HG03565 (cell line): ENCODE results near the gene PTPRT.
"Not testable (repeated sequence)": the region's sequence is repeated elsewhere in the genome, so short reads cannot be mapped to it uniquely, and the experiment has no call there.

Experiments used
- ATAC-seq: cut with Tn5 transposase; IDR thresholded peaks from one replicate; pipeline ENCODE4 v1.9.1; 2021; ENCODE audit warnings: mild to moderate bottlenecking, moderate library complexity; ENCODE audit not compliant: unreplicated experiment

The PTPRT gene

DNA sequence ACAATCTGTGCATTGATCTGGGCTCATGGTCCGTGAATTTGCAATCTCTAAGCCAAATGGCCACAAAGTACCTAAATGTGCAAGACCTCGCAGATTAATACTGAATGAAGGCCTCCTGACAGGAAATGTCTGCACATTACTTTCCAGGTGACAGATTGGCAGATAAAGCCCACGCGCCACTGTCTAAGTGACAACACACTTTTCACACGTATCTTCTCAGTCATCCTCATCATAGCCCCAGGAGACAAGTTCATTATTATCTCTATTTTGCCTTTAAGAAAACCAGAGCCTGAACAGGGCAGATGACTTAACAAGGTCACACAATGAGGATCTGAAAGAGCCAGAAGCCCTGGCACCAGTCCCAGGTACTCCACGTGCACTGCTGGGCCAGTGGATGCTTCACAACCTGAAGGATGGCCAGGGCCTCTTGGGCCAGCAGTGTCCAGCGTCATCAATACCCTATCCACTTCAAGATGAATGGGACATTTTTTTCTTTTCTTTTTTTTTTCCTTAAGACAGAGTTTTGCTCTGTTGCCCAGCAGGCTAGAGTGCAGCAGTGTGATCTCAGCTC is 266.3 kb downstream of the PTPRT start:
- ATAC-seq: no peak

- ATAC-seq: no peak
Observed at GRCh38 chr20:42920776-42921175, 268.9 kb downstream of the PTPRT start.

- ATAC-seq: no peak
Observed at GRCh38 chr20:42919316-42919715, 270.4 kb downstream of the PTPRT start.

GRCh38 chr20:42915081-42915480 is 274.6 kb downstream of the PTPRT start:
- no peak for ATAC-seq

DNA sequence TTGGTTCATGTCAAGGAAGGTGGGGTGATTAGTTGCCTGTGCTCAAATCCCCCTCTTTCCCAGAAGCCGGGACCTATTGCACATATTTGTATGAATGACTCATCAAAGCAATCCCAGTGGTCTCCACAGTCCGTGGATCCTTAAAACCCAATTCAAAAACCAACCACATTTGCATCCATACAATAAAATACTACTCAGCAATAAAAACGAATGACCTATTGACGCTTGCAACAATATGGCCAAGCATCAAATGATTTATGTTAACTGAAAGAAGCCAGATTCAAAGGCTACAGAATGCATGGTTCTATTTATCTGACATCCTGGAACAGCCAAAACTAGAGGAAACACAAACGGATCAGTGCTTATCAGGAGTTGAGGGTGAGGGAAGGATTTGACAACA is 275.4 kb downstream of the PTPRT start:
- ATAC-seq: no peak

DNA sequence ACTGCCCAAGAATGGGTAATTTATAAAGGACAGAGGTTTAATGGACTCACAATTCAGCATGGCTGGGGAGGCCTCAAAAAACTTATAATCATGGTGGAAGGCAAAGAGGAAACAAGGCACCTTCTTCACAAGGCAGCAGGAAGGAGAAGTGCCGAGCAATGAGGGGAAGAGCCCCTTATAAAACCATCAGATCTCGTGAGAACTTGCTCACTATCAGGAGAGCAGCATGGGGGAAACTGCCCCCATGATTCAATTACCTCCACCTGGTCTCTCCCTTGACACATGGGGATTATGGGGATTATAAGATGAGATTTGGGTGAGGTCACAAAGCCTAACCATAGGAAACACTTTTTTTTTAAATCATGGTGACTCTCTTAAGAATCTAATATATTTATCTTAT is 278.9 kb downstream of the PTPRT start:
- not testable (repeated sequence) for ATAC-seq

DNA sequence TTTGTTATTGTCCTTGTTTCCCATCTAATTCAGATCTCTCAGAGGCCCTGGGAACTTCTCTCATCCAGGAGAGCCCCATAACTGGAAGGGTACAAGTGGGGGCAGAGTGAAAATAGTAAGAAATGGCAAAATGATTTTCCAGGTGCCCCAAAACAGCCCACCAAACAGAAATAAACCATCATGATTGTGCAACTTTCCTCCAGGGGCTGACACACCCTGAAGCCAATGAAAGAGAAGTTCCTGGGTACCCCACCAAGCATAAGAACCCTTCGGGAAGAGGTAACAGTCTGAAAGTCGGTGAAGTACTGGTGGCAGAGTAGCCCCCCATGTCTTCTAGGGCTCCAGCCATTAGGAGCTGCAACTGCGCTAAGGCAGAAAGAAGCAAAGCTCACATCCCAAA is 282.0 kb downstream of the PTPRT start:
- no peak for ATAC-seq

DNA sequence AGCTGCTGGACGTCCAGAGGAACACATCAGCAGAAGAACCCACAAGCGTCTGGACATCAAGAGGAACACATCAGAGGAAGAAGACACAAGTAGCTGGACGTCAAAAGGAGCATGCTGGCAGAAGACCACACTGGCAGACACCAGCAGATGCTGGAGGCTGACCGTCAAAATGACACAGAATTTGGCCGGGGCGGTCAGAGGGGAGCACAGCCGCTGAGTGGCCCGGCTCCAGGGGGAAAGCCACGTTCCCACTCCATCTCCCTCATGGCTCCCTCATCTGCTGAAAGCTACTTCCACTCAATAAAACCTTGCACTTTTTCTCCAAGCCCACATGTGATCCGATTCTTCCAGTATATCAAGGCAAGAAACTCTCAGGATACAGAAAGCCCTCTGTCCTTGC is 283.6 kb downstream of the PTPRT start:
- no peak for ATAC-seq

DNA sequence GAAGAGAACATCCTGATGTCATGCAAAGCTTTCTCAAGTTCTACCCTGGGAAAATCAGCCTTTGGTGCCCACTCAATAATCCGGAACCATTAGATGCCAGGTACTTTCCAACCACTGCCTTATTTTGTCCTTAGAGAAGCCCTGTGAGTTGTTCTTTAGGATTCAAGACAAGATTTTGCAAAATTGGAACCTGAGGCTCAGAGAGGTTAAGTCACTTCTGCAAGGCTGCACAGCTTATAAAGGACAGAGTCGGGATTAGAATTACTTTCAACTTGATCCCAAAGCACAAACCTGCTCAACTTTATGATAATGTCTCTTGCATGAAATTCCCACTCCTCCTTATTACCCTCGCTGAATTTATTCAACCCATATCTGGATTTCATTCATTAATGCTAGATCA is 287.2 kb downstream of the PTPRT start:
- no peak for ATAC-seq

DNA sequence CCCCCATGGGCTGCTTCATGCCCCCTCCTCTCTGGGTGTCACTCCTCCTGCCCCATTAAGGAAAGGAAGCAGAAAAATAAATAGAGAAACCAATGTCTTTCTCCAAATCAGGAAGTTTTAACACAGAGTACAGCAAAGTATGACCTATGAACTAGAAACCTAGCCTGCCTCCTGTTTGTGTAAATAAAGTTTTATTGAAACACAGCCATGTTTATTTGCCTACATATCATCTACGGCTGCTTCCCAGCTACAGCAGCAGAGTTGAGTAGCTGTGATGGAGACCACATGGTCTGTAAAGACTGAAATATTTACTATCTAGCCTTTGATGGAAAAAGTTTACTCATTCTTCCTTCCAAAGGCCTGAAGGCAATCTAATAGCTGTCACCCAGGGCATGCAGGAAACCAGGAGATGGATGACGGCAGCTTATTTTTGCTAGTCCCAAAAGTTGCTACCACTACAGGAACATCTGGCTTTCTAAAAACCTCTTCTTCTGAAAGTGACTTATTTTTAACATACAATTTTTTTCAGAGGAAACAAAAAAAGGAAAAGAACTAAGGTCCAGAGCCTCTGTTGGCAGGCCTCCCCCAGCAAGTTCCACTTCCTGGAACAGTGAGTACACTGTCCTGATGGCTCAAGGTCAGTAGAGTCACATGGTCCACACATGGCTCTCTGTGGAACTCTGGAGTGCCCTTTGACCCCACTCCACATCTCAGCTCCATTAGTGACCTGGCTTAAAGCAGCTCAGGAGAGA is 287.8 kb downstream of the PTPRT start:
- no peak for ATAC-seq

DNA sequence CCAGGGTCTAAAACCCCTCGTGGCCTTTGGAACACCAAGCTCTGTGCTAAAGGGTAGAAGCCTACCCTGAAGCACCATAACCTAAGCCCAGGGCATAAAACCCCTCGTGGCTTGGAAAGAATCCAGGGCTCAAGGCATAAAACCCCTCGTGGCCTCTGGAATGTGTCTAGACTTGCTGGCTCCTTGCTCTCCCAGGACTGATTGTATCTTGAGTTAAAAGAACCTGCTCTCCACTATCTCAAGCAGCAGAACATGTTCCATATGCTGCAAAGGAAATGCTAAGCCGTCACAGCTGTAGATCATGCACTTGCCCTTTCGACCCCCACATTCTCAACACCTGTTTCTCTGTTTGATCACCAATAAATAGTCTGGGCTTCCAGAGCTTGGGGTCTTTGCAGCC is 288.9 kb downstream of the PTPRT start:
- not testable (repeated sequence) for ATAC-seq

GRCh38 chr20:42895020-42895419 is 294.7 kb downstream of the PTPRT start:
- no peak for ATAC-seq

GRCh38 chr20:42894483-42894882 is 295.2 kb downstream of the PTPRT start:
- no peak for ATAC-seq

- no peak for ATAC-seq
Observed at GRCh38 chr20:42889517-42889916, 300.2 kb downstream of the PTPRT start.

DNA sequence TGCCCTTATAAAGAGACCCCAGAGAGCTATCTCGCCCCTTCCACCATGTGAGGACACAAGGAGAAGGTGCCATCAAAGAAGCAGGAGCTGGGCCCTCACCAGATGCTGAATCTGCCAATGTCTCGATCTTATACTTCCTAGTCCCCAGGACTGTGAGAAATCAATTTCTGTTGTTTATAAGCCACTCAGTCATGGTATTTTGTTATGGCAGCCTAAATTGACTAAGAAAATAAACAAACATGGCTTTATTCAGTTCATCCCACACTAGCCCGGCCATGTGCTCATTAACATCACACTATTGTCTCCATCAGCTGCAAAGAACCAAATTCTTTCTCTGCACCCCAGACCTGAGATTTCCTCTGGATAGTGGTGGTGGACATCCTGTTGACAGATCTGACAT is 302.4 kb downstream of the PTPRT start:
- ATAC-seq: no peak

DNA sequence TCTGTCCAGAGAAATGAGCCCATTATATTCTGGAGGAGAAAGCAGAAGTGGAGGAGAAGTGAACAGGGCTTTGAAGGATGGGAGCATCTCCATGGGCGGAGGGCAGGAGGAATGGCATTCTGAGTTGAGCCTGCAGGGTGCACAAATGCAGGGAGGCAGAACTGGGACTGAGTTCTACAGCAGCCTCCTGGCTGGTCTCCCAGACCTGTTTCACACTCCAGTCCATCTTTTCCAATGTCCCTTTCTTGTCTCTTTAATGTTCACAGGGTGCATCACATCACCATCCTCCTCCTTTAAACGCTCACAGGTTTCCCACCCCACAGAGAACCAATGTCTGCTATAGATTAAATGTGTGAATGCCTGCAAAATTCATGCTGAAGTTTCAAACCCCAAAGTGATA is 302.9 kb downstream of the PTPRT start:
- ATAC-seq: no peak

DNA sequence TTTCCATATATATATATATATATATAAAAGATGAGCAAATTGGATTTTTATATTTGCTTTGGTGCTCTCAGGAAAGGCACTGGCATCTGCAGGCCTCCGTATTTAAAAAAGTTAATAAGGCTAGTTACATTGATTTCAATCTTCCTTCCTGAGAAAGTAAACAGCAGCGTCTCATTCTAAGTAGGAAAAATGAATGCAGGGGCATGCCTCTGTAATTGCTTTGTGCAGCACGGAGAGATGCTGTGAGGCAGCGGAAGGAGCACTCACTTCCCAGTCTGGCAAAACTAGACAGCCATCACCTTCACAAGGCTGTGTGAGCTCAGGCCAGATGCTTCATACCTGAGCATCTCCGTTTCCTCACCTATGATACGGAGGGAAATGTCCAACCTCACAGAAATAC is 303.7 kb downstream of the PTPRT start:
- ATAC-seq: no peak

DNA sequence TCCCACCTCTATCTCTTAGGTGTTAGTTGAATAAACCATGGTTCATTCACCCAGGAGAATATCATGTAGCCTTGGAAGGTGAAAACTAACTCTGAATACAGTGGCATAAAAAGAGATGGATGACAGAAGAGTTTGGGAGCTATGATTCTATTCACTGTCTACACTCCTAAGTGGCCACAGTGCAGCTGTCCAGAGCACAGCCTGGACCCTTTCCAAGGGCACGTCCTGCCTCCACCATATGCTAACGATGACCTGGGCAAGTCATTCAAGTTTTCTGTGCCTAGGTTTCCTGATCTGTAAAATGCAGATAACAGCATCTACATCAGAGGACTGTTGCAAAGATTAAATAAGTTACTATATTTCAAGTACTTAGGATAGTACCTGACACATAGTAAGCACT is 314.1 kb downstream of the PTPRT start:
- no peak for ATAC-seq

GRCh38 chr20:42873259-42873658 is 316.4 kb downstream of the PTPRT start:
- no peak for ATAC-seq

GRCh38 chr20:42864116-42864515 is 325.6 kb downstream of the PTPRT start:
- no peak for ATAC-seq

DNA sequence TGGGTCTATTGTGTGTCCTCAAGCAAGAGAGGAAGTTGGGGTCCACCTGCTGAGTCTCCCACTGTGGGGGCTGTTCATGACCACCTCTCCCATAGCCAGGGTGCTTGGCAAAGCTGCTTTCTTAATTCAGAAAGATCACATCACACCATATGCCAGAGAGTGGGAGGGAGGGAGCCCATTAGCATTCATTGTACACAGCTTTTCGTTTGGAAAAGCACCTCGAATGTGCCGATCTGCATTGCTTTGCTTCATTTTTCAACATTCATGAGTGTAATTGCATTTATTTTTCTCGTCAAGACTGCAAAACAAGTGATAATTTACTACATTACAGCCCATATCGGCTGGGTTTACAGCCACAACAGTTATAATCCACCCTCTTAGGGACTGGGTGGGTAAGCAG is 327.3 kb downstream of the PTPRT start:
- ATAC-seq: no peak

- ATAC-seq: no peak
Observed at GRCh38 chr20:42857446-42857845, 332.3 kb downstream of the PTPRT start.

DNA sequence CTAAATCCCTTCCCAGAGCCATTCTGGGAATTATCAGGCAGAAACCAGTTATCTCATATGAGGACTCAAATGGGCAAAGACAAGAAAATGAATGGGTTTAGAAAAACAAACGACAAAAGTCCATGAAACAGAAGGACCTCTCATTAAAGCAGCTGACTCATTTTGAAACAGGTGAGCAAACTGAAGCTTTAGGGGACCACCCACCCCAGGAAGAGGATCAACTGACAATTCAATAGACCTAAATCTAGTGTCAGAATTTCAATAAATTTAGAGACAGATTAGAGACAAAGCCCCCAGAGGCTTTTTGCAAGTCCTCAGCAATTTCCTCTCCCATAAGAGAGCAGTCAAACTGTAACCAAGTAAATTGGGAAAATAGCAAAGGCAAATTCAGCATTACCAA is 333.8 kb downstream of the PTPRT start:
- ATAC-seq: no peak
